OCI-LY7 (cell line): ENCODE data around the gene LRRFIP1. TPM values are rescaled to one million over a fixed set of nuclear protein-coding genes. Genes with fewer than 3 reads are reported as not detected.

Experiments used
- BruUV-seq: library from RNA; stranded (reverse); fragments of 400-500 nt; replicated peaks from 2 replicates; lab custom pipeline; 2021; lab: Mats Ljungman, UMichigan
- CTCF ChIA-PET: fragments of 300-600 bp; sonication (Branson Sonifier 250); formaldehyde crosslinking; loops from one replicate; lab custom pipeline; 2022; ENCODE audit warnings: antibody characterized with exemption; ENCODE audit not compliant: unreplicated experiment; lab: Charles Lee
- POLR2A ChIA-PET: fragments of 300-600 bp; sonication (Branson Sonifier 250); formaldehyde crosslinking; loops from one replicate; lab custom pipeline; 2022; ENCODE audit warnings: antibody characterized with exemption; lab: Charles Lee
- DNase-seq: peaks from one replicate; pipeline ENCODE4 v3.0.0-alpha.2; 2015; ENCODE audit warnings: low spot score
- H2AFZ ChIP-seq: fragments of 200-600 bp; sonication (generic), shearing (Covaris generic); 2 replicates; pipeline ENCODE4 v1.6.1; 2014; ENCODE audit warnings: mild to moderate bottlenecking, antibody characterized with exemption, low read length, moderate library complexity
- H3K27ac ChIP-seq: fragments of 200-600 bp; sonication (generic); 2 replicates; pipeline ENCODE4 v1.5.1; 2014; ENCODE audit warnings: mixed run types, low read depth, mild to moderate bottlenecking, moderate library complexity, low read length, inconsistent platforms; ENCODE audit not compliant: poor library complexity, severe bottlenecking
- H3K36me3 ChIP-seq: fragments of 200-600 bp; sonication (generic); 2 replicates; pipeline ENCODE4 v1.6.1; 2014; ENCODE audit warnings: mild to moderate bottlenecking, antibody characterized with exemption, low read length, moderate library complexity, mixed read lengths; ENCODE audit not compliant: insufficient read depth
- H3K4me1 ChIP-seq: fragments of 200-600 bp; sonication (generic); 2 replicates; pipeline ENCODE4 v1.5.1; 2014; ENCODE audit warnings: mild to moderate bottlenecking, low read length; ENCODE audit not compliant: insufficient read depth, poor library complexity, severe bottlenecking
- H3K4me2 ChIP-seq: fragments of 200-600 bp; sonication (generic); 2 replicates; pipeline ENCODE4 v1.6.1; 2014; ENCODE audit warnings: mild to moderate bottlenecking, low read length
- H3K4me3 ChIP-seq: fragments of 200-600 bp; sonication (generic); 2 replicates; pipeline ENCODE4 v1.5.1; 2014; ENCODE audit warnings: mild to moderate bottlenecking, low read depth, low read length; ENCODE audit not compliant: poor library complexity, severe bottlenecking
- H3K79me2 ChIP-seq: fragments of 200-600 bp; sonication (generic); 2 replicates; pipeline ENCODE4 v1.6.1; 2016; ENCODE audit warnings: low read depth, mild to moderate bottlenecking, low read length, moderate library complexity, mixed read lengths; ENCODE audit not compliant: insufficient read depth
- H3K9me2 ChIP-seq: fragments of 200-600 bp; sonication (generic); 2 replicates; pipeline ENCODE4 v1.6.1; 2016; ENCODE audit warnings: mild to moderate bottlenecking, low read length, mixed read lengths; ENCODE audit not compliant: insufficient read depth
- H3K9me3 ChIP-seq: fragments of 200-600 bp; sonication (generic); 2 replicates; pipeline ENCODE4 v1.6.1; 2014; ENCODE audit warnings: mild to moderate bottlenecking, mixed run types, low read length, mixed read lengths
- H4K20me1 ChIP-seq: fragments of 200-600 bp; sonication (generic); 2 replicates; pipeline ENCODE4 v1.6.1; 2014; ENCODE audit warnings: mild to moderate bottlenecking, antibody characterized with exemption, low read length, moderate library complexity, mixed read lengths; ENCODE audit not compliant: insufficient read depth
- EZH2phosphoT487 ChIP-seq: fragments of 200-600 bp; sonication (generic); IDR thresholded peaks from 2 replicates; pipeline ENCODE4 v1.6.1; 2018; ENCODE audit warnings: low read depth, borderline replicate concordance, mild to moderate bottlenecking, mixed run types, antibody characterized with exemption, low read length, moderate library complexity, mixed read lengths
- intact Hi-C: fragments of 100-400 bp; cut with micrococcal nuclease; formaldehyde crosslinking; loops from one replicate; pipeline ENCODE4 v1.10.0; 2022; ENCODE audit not compliant: unreplicated experiment
- total RNA-seq, 2 experiments: library from RNA; depleted of rRNA in 1 of 2; stranded (reverse); fragments of >200 nt in 1 of 2; shearing (Covaris generic) in 1 of 2; gene quantifications; 2 replicates each; pipeline ENCODE4 v1.2.3, GENCODE V29; 2014 to 2022
- TF ChIP-seq, protein P1 (sequence below): fragments of 200-600 bp; sonication (generic); conservative IDR thresholded peaks from 2 replicates; pipeline ENCODE4 v1.5.1; 2014; ENCODE audit warnings: mild to moderate bottlenecking, antibody characterized with exemption, low read length, moderate library complexity, mixed read lengths

Gene LRRFIP1
- total RNA-seq, 2 experiments from 2014 or later, result 95.7 to 216 TPM

- POLR2A ChIA-PET, result interaction anchor here (1.1 kb wide), 1 partner anchor 32 kb away, joined by 9 read pairs; no protein-coding TSS in a partner anchor
- no peaks in the 10 kb centered on the region for H3K79me2 ChIP-seq
These were observed 139.0 kb downstream of the LRRFIP1 start for GRCh38 chr2:237766340-237766739.

DNA sequence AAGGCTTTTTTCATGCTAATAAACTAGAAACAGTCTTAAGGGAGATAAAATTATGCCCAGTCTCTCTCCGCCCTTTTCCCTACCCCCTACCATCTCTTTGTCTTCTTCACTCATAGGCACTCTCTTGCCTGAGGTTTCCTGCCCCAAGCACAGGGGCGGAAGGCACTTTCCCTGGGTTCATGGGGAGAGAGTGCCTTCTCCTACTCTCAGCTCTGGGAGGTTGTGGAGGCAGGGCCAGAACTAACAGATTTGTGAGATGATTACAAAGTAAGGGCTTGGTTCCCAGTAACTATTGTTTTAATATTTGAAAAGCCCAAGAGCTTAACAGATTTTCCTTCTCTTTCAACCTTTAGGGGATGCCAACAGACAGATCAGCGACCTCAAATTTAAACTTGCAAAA is 145.1 kb downstream of the LRRFIP1 start:
- no peaks in the 10 kb centered on the region for H4K20me1 ChIP-seq
- H3K4me1 ChIP-seq, result no peaks in the 10 kb centered on the region
- TF ChIP-seq EZH2phosphoT487, result no peak
- no peak overlapping the region for H2AFZ ChIP-seq
- H3K4me3 ChIP-seq, result no peak overlapping the region
- no TSS peak for BruUV-seq
- ChIA-PET CTCF (no interaction called here), POLR2A (interaction anchor here (0.6 kb wide), 2 partner anchors 64 to 112 kb away, joined by 3 read pairs; no protein-coding TSS in a partner anchor)
- no peaks in the 10 kb centered on the region for H3K79me2 ChIP-seq
- DNase-seq, result no peak
- no peaks in the 10 kb centered on the region for H3K9me3 ChIP-seq
- no peak overlapping the region for H3K27ac ChIP-seq
- intact Hi-C loops, result loop anchor here (10.0 kb wide), 2 partner anchors 148 to 188 kb away; partner anchors contain the start of gene LRRFIP1
- no peak overlapping the region for H3K4me2 ChIP-seq
- peaks cover 81% of the 10 kb centered on the region for H3K36me3 ChIP-seq
- no peaks in the 10 kb centered on the region for H3K9me2 ChIP-seq

More at GRCh38 chr2:237766340-237766739, 139.0 kb downstream of the LRRFIP1 start:
- CTCF ChIA-PET, result no interaction called here
- no TSS peak for BruUV-seq
- no peak for DNase-seq
- H3K4me3 ChIP-seq, result no peak overlapping the region
- no peaks in the 10 kb centered on the region for H3K9me2 ChIP-seq
- peaks cover 75% of the 10 kb centered on the region for H3K36me3 ChIP-seq
- no peaks in the 10 kb centered on the region for H3K4me1 ChIP-seq
- no peak overlapping the region for H3K27ac ChIP-seq
- H4K20me1 ChIP-seq, result no peaks in the 10 kb centered on the region
- no peak overlapping the region for H3K4me2 ChIP-seq
- H2AFZ ChIP-seq, result no peak overlapping the region
- TF ChIP-seq EZH2phosphoT487, result no peak
- TF ChIP-seq, protein P1, sequence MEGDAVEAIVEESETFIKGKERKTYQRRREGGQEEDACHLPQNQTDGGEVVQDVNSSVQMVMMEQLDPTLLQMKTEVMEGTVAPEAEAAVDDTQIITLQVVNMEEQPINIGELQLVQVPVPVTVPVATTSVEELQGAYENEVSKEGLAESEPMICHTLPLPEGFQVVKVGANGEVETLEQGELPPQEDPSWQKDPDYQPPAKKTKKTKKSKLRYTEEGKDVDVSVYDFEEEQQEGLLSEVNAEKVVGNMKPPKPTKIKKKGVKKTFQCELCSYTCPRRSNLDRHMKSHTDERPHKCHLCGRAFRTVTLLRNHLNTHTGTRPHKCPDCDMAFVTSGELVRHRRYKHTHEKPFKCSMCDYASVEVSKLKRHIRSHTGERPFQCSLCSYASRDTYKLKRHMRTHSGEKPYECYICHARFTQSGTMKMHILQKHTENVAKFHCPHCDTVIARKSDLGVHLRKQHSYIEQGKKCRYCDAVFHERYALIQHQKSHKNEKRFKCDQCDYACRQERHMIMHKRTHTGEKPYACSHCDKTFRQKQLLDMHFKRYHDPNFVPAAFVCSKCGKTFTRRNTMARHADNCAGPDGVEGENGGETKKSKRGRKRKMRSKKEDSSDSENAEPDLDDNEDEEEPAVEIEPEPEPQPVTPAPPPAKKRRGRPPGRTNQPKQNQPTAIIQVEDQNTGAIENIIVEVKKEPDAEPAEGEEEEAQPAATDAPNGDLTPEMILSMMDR, result no peak
- H3K9me3 ChIP-seq, result no peaks in the 10 kb centered on the region
- intact Hi-C loops, result no loop called here

DNA sequence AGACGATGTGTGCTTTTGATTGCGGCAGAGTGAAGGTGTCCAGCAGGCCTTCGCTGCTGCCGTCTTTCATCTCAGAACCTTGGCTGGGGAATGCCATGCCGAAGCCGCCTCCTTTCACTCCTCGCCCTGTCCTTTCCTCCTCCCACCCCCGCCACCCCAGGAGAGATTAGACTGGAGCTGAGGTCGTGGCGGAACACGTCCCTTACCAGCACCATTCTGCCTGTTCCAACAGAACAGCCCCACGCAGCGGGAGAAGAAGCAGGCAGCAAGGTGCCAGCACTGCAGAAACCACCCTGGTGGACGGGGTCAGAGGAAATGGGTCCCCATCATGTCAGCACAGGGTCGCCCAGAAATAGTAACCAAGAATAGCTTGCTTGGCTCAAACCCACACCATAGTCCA is 146.4 kb downstream of the LRRFIP1 start:
- Histone ChIP-seq H4K20me1 (no peaks in the 10 kb centered on the region), H3K4me2 (no peak overlapping the region), H3K4me1 (no peaks in the 10 kb centered on the region), H2AFZ (no peak overlapping the region), H3K9me2 (no peaks in the 10 kb centered on the region), H3K4me3 (no peak overlapping the region), H3K27ac (no peak overlapping the region), H3K79me2 (no peaks in the 10 kb centered on the region), H3K36me3 (peaks cover 86% of the 10 kb centered on the region), H3K9me3 (no peaks in the 10 kb centered on the region)
- no TSS peak for BruUV-seq
- DNase-seq, result no peak
- TF ChIP-seq, protein P1, result no peak
- TF ChIP-seq EZH2phosphoT487, result no peak
- POLR2A ChIA-PET, result interaction anchor here (0.5 kb wide), 1 partner anchor 67 kb away, joined by 4 read pairs; no protein-coding TSS in a partner anchor
- intact Hi-C loops, result loop anchor here (1.0 to 10.0 kb wide), 3 partner anchors 101 to 189 kb away; partner anchors contain the start of gene LRRFIP1
- CTCF ChIA-PET, result no interaction called here
